ENCODE results near the gene DGKI. TPM values are rescaled to one million over a fixed set of nuclear protein-coding genes. Genes with fewer than 3 reads are reported as not detected.

DGKI gene
- total RNA-seq, 1 experiment from 2014 or later = 0.79 TPM

- TF ChIP-seq, protein P1, sequence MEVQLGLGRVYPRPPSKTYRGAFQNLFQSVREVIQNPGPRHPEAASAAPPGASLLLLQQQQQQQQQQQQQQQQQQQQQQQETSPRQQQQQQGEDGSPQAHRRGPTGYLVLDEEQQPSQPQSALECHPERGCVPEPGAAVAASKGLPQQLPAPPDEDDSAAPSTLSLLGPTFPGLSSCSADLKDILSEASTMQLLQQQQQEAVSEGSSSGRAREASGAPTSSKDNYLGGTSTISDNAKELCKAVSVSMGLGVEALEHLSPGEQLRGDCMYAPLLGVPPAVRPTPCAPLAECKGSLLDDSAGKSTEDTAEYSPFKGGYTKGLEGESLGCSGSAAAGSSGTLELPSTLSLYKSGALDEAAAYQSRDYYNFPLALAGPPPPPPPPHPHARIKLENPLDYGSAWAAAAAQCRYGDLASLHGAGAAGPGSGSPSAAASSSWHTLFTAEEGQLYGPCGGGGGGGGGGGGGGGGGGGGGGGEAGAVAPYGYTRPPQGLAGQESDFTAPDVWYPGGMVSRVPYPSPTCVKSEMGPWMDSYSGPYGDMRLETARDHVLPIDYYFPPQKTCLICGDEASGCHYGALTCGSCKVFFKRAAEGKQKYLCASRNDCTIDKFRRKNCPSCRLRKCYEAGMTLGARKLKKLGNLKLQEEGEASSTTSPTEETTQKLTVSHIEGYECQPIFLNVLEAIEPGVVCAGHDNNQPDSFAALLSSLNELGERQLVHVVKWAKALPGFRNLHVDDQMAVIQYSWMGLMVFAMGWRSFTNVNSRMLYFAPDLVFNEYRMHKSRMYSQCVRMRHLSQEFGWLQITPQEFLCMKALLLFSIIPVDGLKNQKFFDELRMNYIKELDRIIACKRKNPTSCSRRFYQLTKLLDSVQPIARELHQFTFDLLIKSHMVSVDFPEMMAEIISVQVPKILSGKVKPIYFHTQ (CRISPR knock-in tag; IDR thresholded peaks at IDR 0.05) = no peak
- TF ChIP-seq JAZF1 (CRISPR knock-in tag; IDR thresholded peaks at IDR 0.05) = no peak
These were observed 423.5 kb downstream of the DGKI start (continued) for GRCh38 chr7:137423321-137423720.

GRCh38 chr7:137421366-137421765, 425.4 kb downstream of the DGKI start:
- Mint-ChIP-seq H3K4me3 (no peak overlapping the region), H3K36me3 (peaks cover 23% of the 10 kb centered on the region), H3K27ac (no peak overlapping the region), H3K9me3 (peaks cover 32% of the 10 kb centered on the region), H3K4me1 (no peaks in the 10 kb centered on the region), H3K27me3 (ENCODE audit: low read depth) (no peaks in the 10 kb centered on the region)
- TF ChIP-seq, protein P2, sequence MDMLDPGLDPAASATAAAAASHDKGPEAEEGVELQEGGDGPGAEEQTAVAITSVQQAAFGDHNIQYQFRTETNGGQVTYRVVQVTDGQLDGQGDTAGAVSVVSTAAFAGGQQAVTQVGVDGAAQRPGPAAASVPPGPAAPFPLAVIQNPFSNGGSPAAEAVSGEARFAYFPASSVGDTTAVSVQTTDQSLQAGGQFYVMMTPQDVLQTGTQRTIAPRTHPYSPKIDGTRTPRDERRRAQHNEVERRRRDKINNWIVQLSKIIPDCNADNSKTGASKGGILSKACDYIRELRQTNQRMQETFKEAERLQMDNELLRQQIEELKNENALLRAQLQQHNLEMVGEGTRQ (CRISPR knock-in tag; IDR thresholded peaks at IDR 0.05) = no peak
- TF ChIP-seq JAZF1 (CRISPR knock-in tag; IDR thresholded peaks at IDR 0.05) (no peak), ZNF138 (CRISPR knock-in tag; conservative IDR thresholded peaks at IDR 0.05) (no peak), RORB (CRISPR knock-in tag; IDR thresholded peaks at IDR 0.05) (no peak), FOXJ3 (CRISPR knock-in tag; IDR thresholded peaks at IDR 0.05; ENCODE audit: borderline replicate concordance) (no peak), SMAD4 (CRISPR knock-in tag; IDR thresholded peaks at IDR 0.05) (no peak), FOXP1 (CRISPR knock-in tag; IDR thresholded peaks at IDR 0.05; ENCODE audit: borderline replicate concordance) (no peak), ELF4 (CRISPR knock-in tag; IDR thresholded peaks at IDR 0.05; ENCODE audit: low read depth) (no peak), MYBL2 (CRISPR knock-in tag; IDR thresholded peaks at IDR 0.05) (no peak), NFYB (CRISPR knock-in tag; conservative IDR thresholded peaks at IDR 0.05; ENCODE audit: low read depth) (no peak), GABPB1 (CRISPR knock-in tag; IDR thresholded peaks at IDR 0.05) (no peak), ZNF232 (CRISPR knock-in tag; IDR thresholded peaks at IDR 0.05) (no peak), IRF2 (CRISPR knock-in tag; IDR thresholded peaks at IDR 0.05; ENCODE audit: borderline replicate concordance, low read depth) (no peak), OVOL2 (CRISPR knock-in tag; IDR thresholded peaks at IDR 0.05; ENCODE audit: borderline replicate concordance) (no peak)
- TF ChIP-seq, protein P3, sequence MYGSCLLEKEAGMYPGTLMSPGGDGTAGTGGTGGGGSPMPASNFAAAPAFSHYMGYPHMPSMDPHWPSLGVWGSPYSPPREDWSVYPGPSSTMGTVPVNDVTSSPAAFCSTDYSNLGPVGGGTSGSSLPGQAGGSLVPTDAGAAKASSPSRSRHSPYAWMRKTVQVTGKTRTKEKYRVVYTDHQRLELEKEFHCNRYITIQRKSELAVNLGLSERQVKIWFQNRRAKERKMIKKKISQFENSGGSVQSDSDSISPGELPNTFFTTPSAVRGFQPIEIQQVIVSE (CRISPR knock-in tag; IDR thresholded peaks at IDR 0.05; ENCODE audit: borderline replicate concordance) = no peak
- TF ChIP-seq, protein P4, sequence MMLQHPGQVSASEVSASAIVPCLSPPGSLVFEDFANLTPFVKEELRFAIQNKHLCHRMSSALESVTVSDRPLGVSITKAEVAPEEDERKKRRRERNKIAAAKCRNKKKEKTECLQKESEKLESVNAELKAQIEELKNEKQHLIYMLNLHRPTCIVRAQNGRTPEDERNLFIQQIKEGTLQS (CRISPR knock-in tag; conservative IDR thresholded peaks at IDR 0.05) = no peak
- TF ChIP-seq, protein P5, sequence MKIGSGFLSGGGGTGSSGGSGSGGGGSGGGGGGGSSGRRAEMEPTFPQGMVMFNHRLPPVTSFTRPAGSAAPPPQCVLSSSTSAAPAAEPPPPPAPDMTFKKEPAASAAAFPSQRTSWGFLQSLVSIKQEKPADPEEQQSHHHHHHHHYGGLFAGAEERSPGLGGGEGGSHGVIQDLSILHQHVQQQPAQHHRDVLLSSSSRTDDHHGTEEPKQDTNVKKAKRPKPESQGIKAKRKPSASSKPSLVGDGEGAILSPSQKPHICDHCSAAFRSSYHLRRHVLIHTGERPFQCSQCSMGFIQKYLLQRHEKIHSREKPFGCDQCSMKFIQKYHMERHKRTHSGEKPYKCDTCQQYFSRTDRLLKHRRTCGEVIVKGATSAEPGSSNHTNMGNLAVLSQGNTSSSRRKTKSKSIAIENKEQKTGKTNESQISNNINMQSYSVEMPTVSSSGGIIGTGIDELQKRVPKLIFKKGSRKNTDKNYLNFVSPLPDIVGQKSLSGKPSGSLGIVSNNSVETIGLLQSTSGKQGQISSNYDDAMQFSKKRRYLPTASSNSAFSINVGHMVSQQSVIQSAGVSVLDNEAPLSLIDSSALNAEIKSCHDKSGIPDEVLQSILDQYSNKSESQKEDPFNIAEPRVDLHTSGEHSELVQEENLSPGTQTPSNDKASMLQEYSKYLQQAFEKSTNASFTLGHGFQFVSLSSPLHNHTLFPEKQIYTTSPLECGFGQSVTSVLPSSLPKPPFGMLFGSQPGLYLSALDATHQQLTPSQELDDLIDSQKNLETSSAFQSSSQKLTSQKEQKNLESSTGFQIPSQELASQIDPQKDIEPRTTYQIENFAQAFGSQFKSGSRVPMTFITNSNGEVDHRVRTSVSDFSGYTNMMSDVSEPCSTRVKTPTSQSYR (CRISPR knock-in tag; IDR thresholded peaks at IDR 0.05) = no peak
- ChIA-PET CTCF (no interaction called here), POLR2A (no interaction called here)
- DNase-seq (ENCODE audit: low spot score) (no peak), ATAC-seq (no peak)
